ENCODE data around the gene CIAPIN1.

The CIAPIN1 gene

DNA sequence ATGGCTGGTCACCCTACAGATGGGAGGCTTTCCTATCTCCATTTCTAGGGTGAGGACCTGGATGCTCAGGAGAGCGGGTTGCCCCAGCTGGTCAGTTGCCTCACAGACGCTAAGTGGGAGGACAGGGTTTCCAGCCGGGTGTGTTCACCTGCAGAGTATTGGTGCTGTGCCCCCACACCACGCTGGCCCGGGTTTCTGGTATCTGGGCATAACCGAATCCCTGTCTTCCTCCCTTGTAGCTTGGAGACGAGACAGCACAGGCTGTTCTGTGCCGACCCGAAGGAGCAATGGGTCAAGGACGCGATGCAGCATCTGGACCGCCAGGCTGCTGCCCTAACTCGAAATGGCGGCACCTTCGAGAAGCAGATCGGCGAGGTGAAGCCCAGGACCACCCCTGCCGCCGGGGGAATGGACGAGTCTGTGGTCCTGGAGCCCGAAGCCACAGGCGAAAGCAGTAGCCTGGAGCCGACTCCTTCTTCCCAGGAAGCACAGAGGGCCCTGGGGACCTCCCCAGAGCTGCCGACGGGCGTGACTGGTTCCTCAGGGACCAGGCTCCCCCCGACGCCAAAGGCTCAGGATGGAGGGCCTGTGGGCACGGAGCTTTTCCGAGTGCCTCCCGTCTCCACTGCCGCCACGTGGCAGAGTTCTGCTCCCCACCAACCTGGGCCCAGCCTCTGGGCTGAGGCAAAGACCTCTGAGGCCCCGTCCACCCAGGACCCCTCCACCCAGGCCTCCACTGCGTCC, 65.2 kb downstream of the CIAPIN1 start:
- no peak for DNase-seq

DNA sequence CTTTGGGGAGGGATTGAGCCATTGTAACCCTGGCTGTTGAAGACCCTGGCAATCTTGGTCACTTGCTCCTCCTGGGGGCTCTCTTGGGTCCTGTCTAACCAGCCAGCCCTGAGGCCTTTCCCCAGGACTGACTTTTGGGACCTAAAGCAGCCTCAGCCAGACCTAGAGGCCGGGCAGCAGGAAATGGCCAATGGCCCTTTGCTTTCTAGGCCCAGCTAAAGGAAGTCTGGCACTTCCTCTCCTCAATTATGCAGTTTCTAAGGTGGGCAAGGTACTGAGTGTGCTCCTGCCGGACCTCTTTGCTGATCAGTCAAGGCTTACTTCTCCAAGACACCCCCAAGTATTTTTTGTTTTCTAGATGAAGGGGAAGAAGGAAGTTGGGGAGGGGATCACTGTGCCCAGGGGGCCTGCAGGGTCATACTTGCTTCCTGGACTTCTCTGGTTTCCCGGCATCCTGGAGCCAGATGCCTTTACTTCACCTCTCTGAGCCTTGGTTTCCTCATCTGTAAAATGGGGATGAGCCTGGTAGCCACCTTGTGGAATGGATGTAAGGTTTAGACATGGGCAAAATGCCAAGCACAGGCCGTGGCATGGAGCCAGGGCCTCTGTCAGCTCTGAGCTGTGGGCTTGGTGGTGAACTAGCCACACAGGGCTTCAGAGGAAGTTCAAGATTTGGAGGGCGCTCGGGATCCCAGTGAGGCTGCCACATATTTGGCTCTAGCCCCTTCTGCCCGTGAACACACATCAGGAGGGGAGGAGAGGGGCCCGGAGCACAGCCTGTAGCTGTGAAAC, 66.3 kb downstream of the CIAPIN1 start:
- no peak for DNase-seq

DNA sequence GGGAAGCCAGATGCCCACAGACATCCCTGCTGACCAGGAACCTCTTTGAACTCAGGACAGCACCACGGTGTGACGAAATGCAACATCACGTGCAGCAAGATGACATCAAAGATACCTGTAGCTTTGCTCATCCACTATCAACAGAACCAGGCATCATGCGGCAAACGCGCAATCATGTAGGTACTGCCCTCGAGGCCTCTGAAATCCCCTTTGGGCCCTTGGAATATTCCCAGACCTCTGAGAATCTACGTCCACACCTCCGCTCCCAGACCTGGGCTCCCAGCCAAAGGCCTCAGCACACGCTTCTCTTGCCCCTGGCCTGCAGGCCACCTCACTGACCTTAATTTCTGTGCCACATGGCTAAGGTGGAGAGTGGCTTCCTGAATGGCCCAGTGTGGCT, 67.6 kb downstream of the CIAPIN1 start:
- DNase-seq: no peak
